ENCODE results near the gene ZSWIM5. TPM values are rescaled to one million over a fixed set of nuclear protein-coding genes. Genes with fewer than 3 reads are reported as not detected.

Gene ZSWIM5
- total and polyA plus RNA-seq, 9 of the 15 experiments (the other 6 are each of a cell fraction or from before 2014, with no cell fraction given), result under 0.01 to 0.07 (median 0.03) TPM; not detected in 3

GRCh38 chr1:45221716-45222115 lies 15.3 kb upstream of the ZSWIM5 start (continued):
- no peak for TF ChIP-seq ZNF318 (IDR thresholded peaks at IDR 0.05; ENCODE audit: borderline replicate concordance in 1 of 2, low read depth in 1 of 2)
- TF ChIP-seq E4F1 (CRISPR knock-in tag; IDR thresholded peaks at IDR 0.05; ENCODE audit: borderline replicate concordance), result no peak
- TF ChIP-seq ZNF830 (CRISPR knock-in tag; IDR thresholded peaks at IDR 0.05), result no peak
